Trophoblast cell (in vitro differentiated cells and primary cell): ENCODE data around the gene CEND1.
A peak's percentile ranks its signal among the peaks of the same experiment; 100 is the strongest.

Experiments
- DNase-seq, 2 donors: peaks; one replicate each; pipeline ENCODE4 v3.0.0-alpha.2; 2016
- H2AFZ ChIP-seq: 2 replicates; pipeline ENCODE4 v1.6.1; 2013; ENCODE audit warnings: low read length, moderate library complexity, mild to moderate bottlenecking; ENCODE audit not compliant: insufficient read depth, poor library complexity
- H2AK5ac ChIP-seq: 2 replicates; pipeline ENCODE4 v1.6.1; 2013; ENCODE audit warnings: mild to moderate bottlenecking, low read length
- H2BK120ac ChIP-seq: 2 replicates; pipeline ENCODE4 v1.6.1; 2013; ENCODE audit warnings: low read length, mild to moderate bottlenecking, moderate library complexity; ENCODE audit not compliant: insufficient read depth, poor library complexity
- H2BK12ac ChIP-seq: 2 replicates; pipeline ENCODE4 v1.6.1; 2013; ENCODE audit warnings: mild to moderate bottlenecking, low read length, moderate library complexity
- H2BK5ac ChIP-seq: 2 replicates; pipeline ENCODE4 v1.6.1; 2013; ENCODE audit warnings: low read length, low read depth, moderate library complexity, mild to moderate bottlenecking; ENCODE audit not compliant: poor library complexity
- H3K14ac ChIP-seq: 2 replicates; pipeline ENCODE4 v1.6.1; 2013; ENCODE audit warnings: mild to moderate bottlenecking, low read length
- H3K18ac ChIP-seq: 2 replicates; pipeline ENCODE4 v1.6.1; 2013; ENCODE audit warnings: mild to moderate bottlenecking, low read length
- H3K23ac ChIP-seq: 2 replicates; pipeline ENCODE4 v1.6.1; 2013; ENCODE audit warnings: low read length
- H3K27ac ChIP-seq: 2 replicates; pipeline ENCODE4 v1.5.1; 2013; ENCODE audit warnings: low read depth, mild to moderate bottlenecking, inconsistent platforms, low read length, moderate library complexity
- H3K27me3 ChIP-seq: 2 replicates; pipeline ENCODE4 v1.6.1; 2013; ENCODE audit warnings: inconsistent platforms, mild to moderate bottlenecking, low read length, moderate library complexity; ENCODE audit not compliant: insufficient read depth
- H3K36me3 ChIP-seq, 2 experiments: 1 replicate in 1 of 2; 2 replicates in 1 of 2; pipeline ENCODE4 v1.6.1; 2013; ENCODE audit warnings: low read length in 2 of 2, mild to moderate bottlenecking in 2 of 2, moderate library complexity in 1 of 2; ENCODE audit not compliant: insufficient read depth in 2 of 2, control insufficient read depth in 1 of 2
- H3K4ac ChIP-seq: 2 replicates; pipeline ENCODE4 v1.6.1; 2013; ENCODE audit warnings: low read depth, mild to moderate bottlenecking, low read length, moderate library complexity
- H3K4me1 ChIP-seq, 2 experiments: 1 replicate in 1 of 2; 2 replicates in 1 of 2; pipeline ENCODE4 v1.6.1; 2013; ENCODE audit warnings: low read length in 2 of 2, mild to moderate bottlenecking in 2 of 2, moderate library complexity in 1 of 2; ENCODE audit not compliant: insufficient read depth in 2 of 2, control insufficient read depth in 1 of 2
- H3K4me2 ChIP-seq: 2 replicates; pipeline ENCODE4 v1.6.1; 2013; ENCODE audit warnings: inconsistent platforms, mild to moderate bottlenecking, low read length, moderate library complexity
- H3K4me3 ChIP-seq: 2 replicates; pipeline ENCODE4 v1.5.1; 2013; ENCODE audit warnings: mild to moderate bottlenecking, low read depth, low read length, inconsistent platforms
- H3K79me1 ChIP-seq: one replicate; pipeline ENCODE4 v1.6.1; 2013; ENCODE audit warnings: low read length
- H3K79me2 ChIP-seq: 2 replicates; pipeline ENCODE4 v1.6.1; 2013; ENCODE audit warnings: low read length, mild to moderate bottlenecking; ENCODE audit not compliant: control insufficient read depth, insufficient read depth, poor library complexity
- H3K9ac ChIP-seq: 2 replicates; pipeline ENCODE4 v1.6.1; 2013; ENCODE audit warnings: mild to moderate bottlenecking, low read length
- H3K9me3 ChIP-seq: 2 replicates; pipeline ENCODE4 v1.6.1; 2013; ENCODE audit warnings: low read depth, mild to moderate bottlenecking, control low read depth, inconsistent platforms, low read length; ENCODE audit not compliant: insufficient read depth
- H4K12ac ChIP-seq: 2 replicates; pipeline ENCODE4 v1.6.1; 2013; ENCODE audit warnings: low read depth, mild to moderate bottlenecking, low read length, moderate library complexity
- H4K8ac ChIP-seq: 2 replicates; pipeline ENCODE4 v1.6.1; 2013; ENCODE audit warnings: low read depth, mild to moderate bottlenecking, low read length, moderate library complexity
- H4K91ac ChIP-seq: one replicate; pipeline ENCODE4 v1.6.1; 2013; ENCODE audit warnings: low read depth, mild to moderate bottlenecking, low read length, moderate library complexity
- WGBS: extraction: QIAGEN DNeasy Blood & Tissue Kit; methylation state at CpG from one replicate; pipeline ENCODE4 v1.1.7; 2013; ENCODE audit warnings: missing lambda C conversion rate; ENCODE audit not compliant: insufficient read length, insufficient coverage; ENCODE audit errors: extremely low coverage; 5-methylcytosine and 5-hydroxymethylcytosine counted together

The CEND1 gene

DNA sequence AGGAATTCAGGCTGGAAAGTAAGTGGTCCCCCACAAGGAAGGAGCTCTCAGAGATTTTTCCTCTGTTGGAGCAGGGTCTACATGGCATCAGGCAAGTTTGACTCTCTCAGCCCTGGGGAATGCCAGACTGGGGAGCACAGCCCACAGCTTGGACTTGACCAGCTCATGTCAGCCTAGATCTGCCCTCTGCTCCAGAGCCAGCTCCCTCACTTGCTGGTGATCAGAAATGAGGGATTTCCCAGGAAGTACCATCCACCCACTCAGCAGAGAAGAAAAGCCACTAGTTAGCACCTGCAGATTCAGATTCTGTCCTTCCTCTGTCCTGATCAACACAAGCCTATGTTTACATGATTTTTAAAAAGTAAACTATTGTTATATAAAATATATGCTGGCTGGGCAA, 29.7 kb downstream of the CEND1 start:
- no peak overlapping the region for H4K91ac ChIP-seq
- no peak overlapping the region for H2BK5ac ChIP-seq
- H3K23ac ChIP-seq: no peak overlapping the region
- peaks cover 73% of the 10 kb centered on the region in 2 experiments for H3K36me3 ChIP-seq
- H3K9me3 ChIP-seq: no peaks in the 10 kb centered on the region
- no peak overlapping the region for H3K27ac ChIP-seq
- H2BK12ac ChIP-seq: no peak overlapping the region
- H3K14ac ChIP-seq: no peak overlapping the region
- no peaks in the 10 kb centered on the region for H3K79me2 ChIP-seq
- no peak overlapping the region for H2BK120ac ChIP-seq
- H3K18ac ChIP-seq: no peak overlapping the region
- no peak overlapping the region for H4K8ac ChIP-seq
- no peak overlapping the region for H3K4me3 ChIP-seq
- H3K79me1 ChIP-seq: no peaks in the 10 kb centered on the region
- no peak overlapping the region for H2AFZ ChIP-seq
- H4K12ac ChIP-seq: no peak overlapping the region
- H3K27me3 ChIP-seq: no peaks in the 10 kb centered on the region
- no peak overlapping the region for H2AK5ac ChIP-seq
- H3K4me1 ChIP-seq: no peaks in the 10 kb centered on the region
- DNase-seq: no peak
- no peak overlapping the region for H3K4me2 ChIP-seq
- H3K4ac ChIP-seq: no peak overlapping the region
- H3K9ac ChIP-seq: no peak overlapping the region

DNA sequence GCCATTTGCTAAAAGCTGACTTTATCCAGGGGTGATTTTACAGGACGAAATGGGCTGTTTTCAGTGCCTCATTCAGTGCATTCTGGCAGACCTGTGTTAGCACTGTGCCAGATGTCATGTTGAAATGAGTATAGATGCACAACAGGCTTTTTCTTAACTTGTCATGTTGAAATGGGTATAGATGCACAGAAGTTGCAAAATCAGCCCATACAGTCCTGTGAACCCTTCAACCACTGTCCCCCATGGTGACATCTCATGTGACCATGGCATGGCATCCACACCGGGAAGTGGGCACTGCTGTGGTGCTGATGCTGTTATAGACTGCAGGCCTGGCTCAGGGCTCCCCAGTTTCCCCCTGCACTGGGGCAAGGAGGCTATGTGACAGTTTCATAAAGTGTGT, 40.2 kb downstream of the CEND1 start:
- Histone ChIP-seq H3K79me2 (peaks cover 25% of the 10 kb centered on the region), H2BK120ac (no peak overlapping the region), H3K4me3 (no peak overlapping the region), H3K36me3 (peaks cover 5 to 6% of the 10 kb centered on the region in 2 experiments), H4K91ac (no peak overlapping the region), H3K9me3 (peaks cover 2% of the 10 kb centered on the region), H3K4ac (peak overlapping the region; percentile 71), H3K14ac (no peak overlapping the region), H3K27me3 (no peaks in the 10 kb centered on the region), H3K4me1 (peaks cover 4 to 6% of the 10 kb centered on the region in 2 experiments), H3K18ac (no peak overlapping the region), H2BK12ac (no peak overlapping the region), H3K23ac (peak overlapping the region; percentile 44), H4K8ac (no peak overlapping the region), H4K12ac (no peak overlapping the region), H3K27ac (no peak overlapping the region), H3K4me2 (no peak overlapping the region), H2BK5ac (no peak overlapping the region), H3K9ac (no peak overlapping the region), H3K79me1 (peaks cover 11% of the 10 kb centered on the region), H2AK5ac (no peak overlapping the region), H2AFZ (no peak overlapping the region)
- no CpG with 5 or more reads among the region's 2 CpGs for WGBS
- DNase-seq: no peak

DNA sequence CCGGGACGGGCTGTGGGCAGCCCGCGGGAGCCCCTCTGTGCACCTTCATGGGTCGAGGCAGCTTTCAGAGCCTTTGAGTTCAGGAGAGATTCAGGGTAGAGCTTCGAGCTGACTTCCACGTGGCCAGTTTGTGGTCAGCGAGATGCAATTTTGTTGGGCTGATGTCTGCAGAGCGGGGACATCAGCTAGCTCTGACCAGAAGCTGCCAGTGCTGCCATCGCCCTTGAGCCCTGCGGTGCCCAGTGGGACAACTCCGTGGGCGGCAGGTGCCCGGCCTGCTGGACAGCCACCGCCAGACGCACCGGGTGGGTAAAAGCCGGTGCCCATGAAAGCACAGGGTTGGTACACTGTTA, 41.9 kb downstream of the CEND1 start:
- Histone ChIP-seq H3K23ac (peak overlapping the region; percentile 68), H3K36me3 (peaks cover 5 to 6% of the 10 kb centered on the region in 2 experiments), H3K79me2 (peaks cover 25% of the 10 kb centered on the region), H3K4me2 (peak overlapping the region; percentile 100), H2BK5ac (no peak overlapping the region), H2AFZ (peak overlapping the region; percentile 51), H2BK12ac (no peak overlapping the region), H4K12ac (no peak overlapping the region), H3K9ac (peak overlapping the region; percentile 97), H2BK120ac (peak overlapping the region; percentile 62), H2AK5ac (peak overlapping the region; percentile 86), H3K4ac (peak overlapping the region; percentile 80), H3K18ac (peak overlapping the region; percentile 30), H4K8ac (peak overlapping the region; percentile 87), H3K27me3 (no peaks in the 10 kb centered on the region), H3K79me1 (peaks cover 11% of the 10 kb centered on the region), H3K27ac (no peak overlapping the region), H3K4me1 (peaks cover 4 to 6% of the 10 kb centered on the region in 2 experiments), H4K91ac (peak overlapping the region; percentile 90), H3K9me3 (peaks cover 2% of the 10 kb centered on the region), H3K14ac (peak overlapping the region; percentile 86), H3K4me3 (peak overlapping the region; percentile 98)
- DNase-seq: peak in 1 of 2 donors; percentile 11
- WGBS: no CpG with 5 or more reads among the region's 18 CpGs

DNA sequence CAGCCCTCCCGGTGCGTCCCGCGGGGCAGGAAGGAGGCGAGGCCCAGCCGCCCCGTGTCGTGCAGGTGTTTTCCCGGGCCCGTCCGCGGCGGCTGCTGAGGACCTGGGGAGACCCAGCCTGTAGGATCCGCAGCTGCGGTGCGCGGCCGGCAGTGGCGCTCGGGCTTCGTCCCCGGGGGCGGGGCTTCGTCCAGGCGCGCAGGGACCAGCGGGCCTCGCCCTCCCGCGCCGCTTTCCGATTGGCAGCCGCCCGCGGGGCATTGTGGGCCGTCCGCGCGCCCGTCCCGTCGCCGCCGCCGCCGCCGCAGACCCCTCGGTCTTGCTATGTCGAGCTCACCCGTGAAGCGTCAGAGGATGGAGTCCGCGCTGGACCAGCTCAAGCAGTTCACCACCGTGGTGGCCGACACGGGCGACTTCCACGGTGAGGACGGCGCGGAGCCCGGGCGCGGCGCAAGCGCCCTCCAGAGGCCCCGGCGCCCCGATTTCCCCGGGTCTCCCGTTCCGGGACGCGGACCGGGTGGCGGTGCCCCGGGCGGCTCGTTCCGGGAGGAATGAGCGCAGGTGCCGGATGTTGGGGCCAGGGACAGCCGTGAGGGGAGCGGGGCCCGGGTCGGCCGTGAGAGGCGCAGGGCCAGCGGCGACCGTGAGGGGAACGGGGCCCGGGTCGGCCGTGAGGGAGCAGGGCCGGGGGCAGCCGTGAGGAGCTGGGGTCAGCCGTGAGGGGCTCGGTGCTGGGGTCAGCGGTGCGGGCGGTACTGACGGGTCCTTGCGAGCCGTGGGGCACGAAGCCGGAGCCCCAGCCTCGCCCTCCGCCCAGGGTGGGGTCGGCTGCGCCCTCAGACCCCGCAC, 42.5 kb downstream of the CEND1 start, which contains the start of gene TALDO1:
Gene TALDO1 (plus strand): TSS at position 307 of the 849 bp plus-strand sequence. CDS start 18 bp downstream, at position 325.
- Histone ChIP-seq H3K4ac (peak within 1 kb of the TSS; percentile 80), H3K9ac (peak within 1 kb of the TSS; percentile 97), H3K27ac (peak within 1 kb of the TSS; percentile 81), H3K18ac (peak within 1 kb of the TSS; percentile 84), H3K9me3 (peaks cover 2% of the 10 kb centered on the region), H4K8ac (peak within 1 kb of the TSS; percentile 87), H3K4me1 (peaks cover 6 to 7% of the 10 kb centered on the region in 2 experiments), H2AFZ (peak within 1 kb of the TSS; percentile 80), H2AK5ac (peak within 1 kb of the TSS; percentile 86), H3K79me2 (peaks cover 23% of the 10 kb centered on the region), H4K91ac (peak within 1 kb of the TSS; percentile 90), H4K12ac (peak within 1 kb of the TSS; percentile 59), H3K27me3 (no peaks in the 10 kb centered on the region), H3K23ac (peak within 1 kb of the TSS; percentile 68), H3K14ac (peak within 1 kb of the TSS; percentile 87), H3K79me1 (peaks cover 14% of the 10 kb centered on the region), H3K36me3 (peaks cover 2% of the 10 kb centered on the region in 2 experiments), H2BK5ac (peak within 1 kb of the TSS; percentile 51), H2BK120ac (peak within 1 kb of the TSS; percentile 62), H3K4me3 (peak within 1 kb of the TSS; percentile 98), H3K4me2 (peak within 1 kb of the TSS; percentile 100), H2BK12ac (peak within 1 kb of the TSS; percentile 19)
- DNase-seq: peak; percentile 89 to 94
- no CpG with 5 or more reads among the region's 112 CpGs for WGBS
